Adrenal gland (tissue), 5 donors: ENCODE results near the gene CENPP.

Experiments used
- CTCF ChIP-seq, 6 experiments: fragments of 450-650 bp in 4 of 6; fragments of 200-600 bp in 2 of 6; sonication (generic) in 1 of 6; IDR thresholded peaks; 1 replicate in 5 of 6; 2 replicates in 1 of 6; pipeline versions ENCODE4 v1.5.1 to v1.8.0; 2016 to 2021; ENCODE audit warnings: antibody characterized with exemption in 6 of 6, mild to moderate bottlenecking in 2 of 6, moderate library complexity in 1 of 6
- POLR2A ChIP-seq, 2 donors: fragments of 450-650 bp; IDR thresholded peaks; one replicate each; pipeline ENCODE4 v1.6.1; 2017; ENCODE audit warnings: antibody characterized with exemption in 2 of 2, mild to moderate bottlenecking in 2 of 2, moderate library complexity in 1 of 2
- donor health status: DM: no; HTN: no; CAD: no.

GRCh38 chr9:92603990-92604389, 278.2 kb downstream of the CENPP start:
- no peak for TF ChIP-seq POLR2A (IDR thresholded peaks at IDR 0.05)
- no peak for TF ChIP-seq CTCF (IDR thresholded peaks at IDR 0.05)
